ENCODE measurements around the gene STAMBPL1. TPM values are rescaled to one million over a fixed set of nuclear protein-coding genes. Genes with fewer than 3 reads are reported as not detected.

The STAMBPL1 gene
- total RNA-seq, 2 experiments from 2014 or later: 27.9 to 28.2 TPM

DNA sequence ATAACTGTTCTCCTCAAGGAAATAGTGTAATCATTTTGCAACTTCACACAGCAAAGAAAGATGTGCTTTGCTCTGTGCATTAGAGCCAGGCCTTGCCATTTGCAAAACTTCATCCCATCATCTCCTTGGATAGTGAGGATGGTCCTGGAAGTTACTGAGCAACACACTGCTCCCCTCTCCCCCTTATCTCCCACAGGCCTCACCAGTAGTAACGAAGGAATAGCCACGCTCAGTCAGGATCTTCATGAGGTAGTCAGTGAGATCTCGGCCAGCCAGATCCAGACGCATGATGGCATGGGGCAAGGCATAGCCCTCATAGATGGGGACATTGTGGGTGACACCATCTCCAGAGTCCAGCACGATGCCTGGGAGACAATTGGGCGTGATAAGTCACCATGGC lies 61.0 kb downstream of the STAMBPL1 start:
- Mint-ChIP-seq H3K4me3 (no peak overlapping the region), H3K9me3 (no peaks in the 10 kb centered on the region), H3K36me3 (no peaks in the 10 kb centered on the region), H3K27me3 (no peaks in the 10 kb centered on the region), H3K4me1 (ENCODE audit: low read depth) (peaks cover 15% of the 10 kb centered on the region), H3K27ac (no peak overlapping the region)
- ChIA-PET CTCF (interaction anchor here (1.6 kb wide), 1 partner anchor 277 kb away, joined by 5 read pairs; no protein-coding TSS in a partner anchor), POLR2A (no interaction called here)
- no peak for DNase-seq
- intact Hi-C loops (cut with micrococcal nuclease): no loop called here

- intact Hi-C loops (cut with micrococcal nuclease): no loop called here
- ChIA-PET POLR2A (interaction anchor here (1.1 kb wide), 1 partner anchor 57 kb away, joined by 5 read pairs; no protein-coding TSS in a partner anchor), CTCF (interaction anchor here (0.6 to 6.3 kb wide), 9 partner anchors 9 to 274 kb away, joined by 3 to 29 read pairs (median 7); no protein-coding TSS in a partner anchor)
- Mint-ChIP-seq H3K4me3 (no peak overlapping the region), H3K9me3 (no peaks in the 10 kb centered on the region), H3K4me1 (ENCODE audit: low read depth) (peaks cover 14% of the 10 kb centered on the region), H3K27ac (no peak overlapping the region), H3K36me3 (peaks cover 2% of the 10 kb centered on the region), H3K27me3 (no peaks in the 10 kb centered on the region)
- no peak for DNase-seq
Measured at GRCh38 chr10:88943778-88944177, 63.7 kb downstream of the STAMBPL1 start.

GRCh38 chr10:88944813-88945212 lies 64.8 kb downstream of the STAMBPL1 start:
- ChIA-PET CTCF (interaction anchor here (1.0 to 6.3 kb wide), 6 partner anchors 9 to 273 kb away, joined by 3 to 29 read pairs (median 6); no protein-coding TSS in a partner anchor), POLR2A (interaction anchor here (0.9 to 1.1 kb wide), 2 partner anchors 46 to 56 kb away, joined by 3 to 5 read pairs; partner anchors contain the start of gene FAS)
- Mint-ChIP-seq H3K9me3 (no peaks in the 10 kb centered on the region), H3K36me3 (peaks cover 2% of the 10 kb centered on the region), H3K27ac (no peak overlapping the region), H3K4me1 (ENCODE audit: low read depth) (peaks cover 14% of the 10 kb centered on the region), H3K4me3 (no peak overlapping the region), H3K27me3 (no peaks in the 10 kb centered on the region)
- no peak for DNase-seq
- intact Hi-C loops (cut with micrococcal nuclease): no loop called here

DNA sequence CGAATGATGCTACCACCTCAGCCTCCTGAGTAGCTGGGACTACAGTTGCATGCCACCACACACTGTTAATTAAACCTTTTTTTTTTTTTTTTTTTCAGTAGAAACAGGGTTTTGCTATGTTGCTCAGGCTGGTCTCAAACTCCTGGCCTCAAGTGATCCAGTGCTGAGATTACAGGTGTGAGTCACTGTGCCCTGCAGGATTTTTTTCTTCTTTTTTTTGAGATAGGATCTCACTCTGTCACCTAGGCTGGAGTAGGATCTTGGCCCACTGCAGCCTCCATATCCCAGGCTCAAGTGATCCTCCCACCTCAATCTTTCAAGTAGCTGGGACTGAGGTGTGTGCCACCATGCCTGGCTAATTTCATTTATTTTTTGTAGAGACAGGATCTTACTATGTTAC lies 66.2 kb downstream of the STAMBPL1 start:
- Mint-ChIP-seq H3K4me3 (no peak overlapping the region), H3K27ac (no peak overlapping the region), H3K4me1 (ENCODE audit: low read depth) (peaks cover 14% of the 10 kb centered on the region), H3K9me3 (no peaks in the 10 kb centered on the region), H3K36me3 (peaks cover 5% of the 10 kb centered on the region), H3K27me3 (no peaks in the 10 kb centered on the region)
- DNase-seq: no peak
- ChIA-PET CTCF (interaction anchor here (0.7 to 6.3 kb wide), 3 partner anchors 83 to 272 kb away, joined by 3 to 29 read pairs (median 4); no protein-coding TSS in a partner anchor), POLR2A (no interaction called here)
- intact Hi-C loops (cut with micrococcal nuclease): no loop called here

DNA sequence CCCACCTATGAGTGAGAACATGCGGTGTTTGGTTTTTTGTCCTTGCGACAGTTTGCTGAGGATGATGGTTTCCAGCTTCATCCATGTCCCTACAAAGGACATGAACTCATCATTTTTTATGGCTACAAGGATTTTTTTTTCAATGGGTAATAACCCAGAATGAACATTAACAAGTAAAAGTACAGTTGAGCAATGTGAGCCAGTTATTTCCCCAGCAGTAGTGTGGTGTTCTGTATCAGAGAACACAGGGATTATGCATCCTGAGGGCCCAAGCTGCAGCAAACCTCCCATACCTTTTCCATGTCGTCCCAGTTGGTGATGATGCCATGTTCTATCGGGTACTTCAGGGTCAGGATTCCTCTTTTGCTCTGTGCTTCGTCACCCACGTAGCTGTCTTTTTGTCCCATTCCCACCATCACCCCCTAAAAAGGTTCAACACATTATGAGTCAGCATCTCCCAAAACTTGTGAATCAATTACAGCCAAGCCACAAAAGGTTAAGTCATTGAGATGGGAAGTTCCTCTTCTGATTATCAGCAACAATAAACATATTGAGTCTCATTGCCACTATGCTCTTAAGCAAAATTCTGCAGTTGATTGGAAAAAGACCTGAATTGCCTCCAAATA lies 67.0 kb downstream of the STAMBPL1 start:
- CTCF ChIA-PET: interaction anchor here (0.5 to 6.3 kb wide), 4 partner anchors 81 to 271 kb away, joined by 3 to 29 read pairs (median 4); no protein-coding TSS in a partner anchor
- H3K27me3 Mint-ChIP-seq: no peaks in the 10 kb centered on the region
- H3K4me3 Mint-ChIP-seq: no peak overlapping the region
- POLR2A ChIA-PET: no interaction called here
- H3K9me3 Mint-ChIP-seq: no peaks in the 10 kb centered on the region
- H3K4me1 Mint-ChIP-seq (ENCODE audit: low read depth): peaks cover 14% of the 10 kb centered on the region
- intact Hi-C loops (cut with micrococcal nuclease): no loop called here
- H3K27ac Mint-ChIP-seq: no peak overlapping the region
- H3K36me3 Mint-ChIP-seq: peaks cover 5% of the 10 kb centered on the region
- no peak for DNase-seq

GRCh38 chr10:88949051-88949450 lies 69.0 kb downstream of the STAMBPL1 start:
- ChIA-PET POLR2A (no interaction called here), CTCF (interaction anchor here (1.1 to 1.8 kb wide), 4 partner anchors 15 to 269 kb away, joined by 3 to 7 read pairs (median 6); no protein-coding TSS in a partner anchor)
- Mint-ChIP-seq H3K4me3 (no peak overlapping the region), H3K4me1 (ENCODE audit: low read depth) (peaks cover 14% of the 10 kb centered on the region), H3K36me3 (peaks cover 5% of the 10 kb centered on the region), H3K9me3 (no peaks in the 10 kb centered on the region), H3K27ac (no peak overlapping the region), H3K27me3 (no peaks in the 10 kb centered on the region)
- DNase-seq: no peak
- intact Hi-C loops (cut with micrococcal nuclease): no loop called here

- intact Hi-C loops (cut with micrococcal nuclease): no loop called here
- H3K27me3 Mint-ChIP-seq: no peaks in the 10 kb centered on the region
- ChIA-PET POLR2A (no interaction called here), CTCF (interaction anchor here (1.1 to 1.8 kb wide), 4 partner anchors 16 to 268 kb away, joined by 3 to 7 read pairs (median 6); no protein-coding TSS in a partner anchor)
- H3K4me3 Mint-ChIP-seq: no peak overlapping the region
- no peak overlapping the region for H3K27ac Mint-ChIP-seq
- no peaks in the 10 kb centered on the region for H3K9me3 Mint-ChIP-seq
- peaks cover 6% of the 10 kb centered on the region for H3K4me1 Mint-ChIP-seq (ENCODE audit: low read depth)
- no peak for DNase-seq
- peaks cover 5% of the 10 kb centered on the region for H3K36me3 Mint-ChIP-seq
Measured at GRCh38 chr10:88949912-88950837, 70.1 kb downstream of the STAMBPL1 start.

DNA sequence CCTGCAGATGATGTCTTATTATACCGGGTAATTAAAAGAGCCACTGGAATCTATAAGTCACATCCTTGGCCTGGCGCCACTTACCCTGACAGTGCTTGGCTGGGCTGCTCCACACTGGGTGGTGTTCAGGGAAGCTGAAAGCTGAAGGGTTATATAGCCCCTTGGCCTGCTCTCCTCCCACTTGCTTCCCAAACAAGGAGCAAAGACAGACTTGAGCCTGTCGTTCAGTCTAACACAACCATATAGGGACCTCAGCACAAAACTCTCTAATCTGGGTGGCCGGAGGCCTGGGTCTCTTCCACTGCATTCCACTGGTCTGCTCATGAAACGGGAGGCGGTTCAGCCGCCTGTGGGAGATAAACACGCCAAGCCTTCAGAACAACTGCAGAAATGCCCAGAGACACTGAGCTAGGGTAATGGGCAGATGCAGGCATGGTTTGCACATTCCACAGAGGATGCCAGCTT lies 72.6 kb downstream of the STAMBPL1 start, which contains the start of gene ACTA2:
Gene ACTA2, minus strand, starts transcription at position 127 of the 465 bp plus-strand sequence. CDS start 3,843 bp downstream, outside the sequence.
- ChIA-PET CTCF (no interaction called here), POLR2A (no interaction called here)
- Mint-ChIP-seq H3K4me3 (no peak within 1 kb of the TSS), H3K27ac (no peak within 1 kb of the TSS), H3K36me3 (peaks cover 3% of the 10 kb centered on the region), H3K27me3 (no peaks in the 10 kb centered on the region), H3K9me3 (no peaks in the 10 kb centered on the region), H3K4me1 (ENCODE audit: low read depth) (no peaks in the 10 kb centered on the region)
- DNase-seq: no peak
- intact Hi-C loops (cut with micrococcal nuclease): no loop called here

DNA sequence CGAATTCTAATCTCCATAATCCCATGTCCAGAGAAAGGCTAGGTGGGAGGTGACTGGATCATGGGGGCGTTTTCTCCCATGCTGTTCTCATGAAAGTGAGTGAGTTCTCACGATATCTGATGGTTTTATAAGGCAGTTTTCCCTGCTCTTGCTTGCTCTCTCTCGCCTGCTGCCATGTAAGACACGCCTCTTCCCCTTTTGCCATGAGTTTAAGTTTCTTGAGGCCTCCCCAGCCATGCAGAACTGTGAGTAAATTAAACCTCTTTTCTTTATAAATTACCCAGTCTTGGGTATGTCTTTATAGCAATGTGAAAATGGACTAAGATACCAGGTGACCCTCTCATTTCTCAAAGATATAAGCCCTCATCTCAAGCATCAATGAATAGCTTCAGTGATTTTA lies 73.6 kb downstream of the STAMBPL1 start:
- Mint-ChIP-seq H3K4me3 (no peak overlapping the region), H3K9me3 (no peaks in the 10 kb centered on the region), H3K27ac (no peak overlapping the region), H3K4me1 (ENCODE audit: low read depth) (no peaks in the 10 kb centered on the region), H3K27me3 (no peaks in the 10 kb centered on the region), H3K36me3 (peaks cover 3% of the 10 kb centered on the region)
- intact Hi-C loops (cut with micrococcal nuclease): no loop called here
- ChIA-PET CTCF (interaction anchor here (0.9 kb wide), 1 partner anchor 21 kb away, joined by 3 read pairs; no protein-coding TSS in a partner anchor), POLR2A (no interaction called here)
- DNase-seq: no peak

GRCh38 chr10:88954458-88955083 lies 74.5 kb downstream of the STAMBPL1 start:
- Mint-ChIP-seq H3K4me3 (no peak overlapping the region), H3K36me3 (peaks cover 3% of the 10 kb centered on the region), H3K27ac (no peak overlapping the region), H3K4me1 (ENCODE audit: low read depth) (no peaks in the 10 kb centered on the region), H3K27me3 (no peaks in the 10 kb centered on the region), H3K9me3 (no peaks in the 10 kb centered on the region)
- DNase-seq: no peak
- intact Hi-C loops (cut with micrococcal nuclease): no loop called here
- POLR2A ChIA-PET: no interaction called here
- CTCF ChIA-PET: interaction anchor here (1.0 kb wide), 1 partner anchor 20 kb away, joined by 3 read pairs; no protein-coding TSS in a partner anchor

DNA sequence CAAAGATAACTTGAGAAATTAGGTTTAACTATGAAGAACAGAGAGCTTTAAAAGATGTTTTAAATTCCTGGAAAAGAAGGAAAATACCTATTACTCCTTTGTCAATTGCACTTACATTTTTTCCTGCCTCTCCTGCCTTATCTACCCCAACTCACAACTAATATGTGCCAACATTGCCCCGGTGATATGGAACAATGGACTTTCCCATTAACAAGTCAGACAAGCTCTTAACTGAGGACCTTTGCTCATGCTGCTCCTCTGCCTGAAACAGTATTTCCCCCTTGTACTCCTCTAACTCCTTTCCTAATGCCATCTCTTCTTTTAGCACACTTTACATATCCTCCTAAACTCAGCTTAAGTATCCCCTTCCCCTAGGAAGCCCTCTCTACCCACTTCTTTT lies 77.3 kb downstream of the STAMBPL1 start:
- no peak overlapping the region for H3K4me3 Mint-ChIP-seq
- H3K9me3 Mint-ChIP-seq: no peaks in the 10 kb centered on the region
- H3K4me1 Mint-ChIP-seq (ENCODE audit: low read depth): peaks cover 26% of the 10 kb centered on the region
- H3K27me3 Mint-ChIP-seq: no peaks in the 10 kb centered on the region
- H3K27ac Mint-ChIP-seq: no peak overlapping the region
- ChIA-PET CTCF (interaction anchor here (0.9 to 1.3 kb wide), 3 partner anchors 23 to 72 kb away, joined by 4 to 6 read pairs (median 4); no protein-coding TSS in a partner anchor), POLR2A (interaction anchor here (0.7 kb wide), 1 partner anchor 9 kb away, joined by 3 read pairs; no protein-coding TSS in a partner anchor)
- H3K36me3 Mint-ChIP-seq: no peaks in the 10 kb centered on the region
- intact Hi-C loops (cut with micrococcal nuclease): no loop called here
- no peak for DNase-seq

All from activated CD4-positive, alpha-beta memory T cell treated with anti-CD3 and anti-CD28 coated beads for 36 hours (primary cell).